Activated CD4-positive, CD25-positive, alpha-beta regulatory T cell treated with anti-CD3 and anti-CD28 coated beads, Interleukin-2, amount 50 U/mL, for 72 hours (primary cell): ENCODE measurements around the gene USP24.
"Not testable (repeated sequence)": the region's sequence is repeated elsewhere in the genome, so short reads cannot be mapped to it uniquely, and the experiment has no call there.

Experiments
- DNase-seq: peaks from one replicate; pipeline ENCODE4 v3.0.0; 2021

Gene USP24

GRCh38 chr1:55195521-55196233 lies 19.5 kb downstream of the USP24 start:
- no peak for DNase-seq

- DNase-seq = no peak
Measured at GRCh38 chr1:55194851-55195250, 20.3 kb downstream of the USP24 start.

GRCh38 chr1:55192093-55192492 lies 23.1 kb downstream of the USP24 start:
- no peak for DNase-seq

- not testable (repeated sequence) for DNase-seq
Measured at GRCh38 chr1:55191219-55191952, 23.8 kb downstream of the USP24 start.

- DNase-seq = no peak
Measured at GRCh38 chr1:55190109-55190508, 25.1 kb downstream of the USP24 start.

- DNase-seq = no peak
Measured at GRCh38 chr1:55188909-55189308, 26.3 kb downstream of the USP24 start.

- DNase-seq = no peak
Measured at GRCh38 chr1:55185832-55186231, 29.3 kb downstream of the USP24 start.

- no peak for DNase-seq
Measured at GRCh38 chr1:55184859-55185258, 30.3 kb downstream of the USP24 start.

- DNase-seq = no peak
Measured at GRCh38 chr1:55181666-55182065, 33.5 kb downstream of the USP24 start.

- no peak for DNase-seq
Measured at GRCh38 chr1:55180075-55180670, 35.0 kb downstream of the USP24 start.

- no peak for DNase-seq
Measured at GRCh38 chr1:55179177-55179835, 35.9 kb downstream of the USP24 start.

GRCh38 chr1:55172687-55173086 lies 42.5 kb downstream of the USP24 start:
- no peak for DNase-seq

GRCh38 chr1:55172272-55172671 lies 42.9 kb downstream of the USP24 start:
- no peak for DNase-seq

- no peak for DNase-seq
Measured at GRCh38 chr1:55171694-55172093, 43.5 kb downstream of the USP24 start.

GRCh38 chr1:55170426-55170825 lies 44.7 kb downstream of the USP24 start:
- DNase-seq = no peak

- DNase-seq = no peak
Measured at GRCh38 chr1:55169126-55169525, 46.0 kb downstream of the USP24 start.

GRCh38 chr1:55168353-55168752 lies 46.8 kb downstream of the USP24 start:
- no peak for DNase-seq

GRCh38 chr1:55167224-55167871 lies 47.8 kb downstream of the USP24 start:
- DNase-seq = no peak

- no peak for DNase-seq
Measured at GRCh38 chr1:55164906-55165305, 50.3 kb downstream of the USP24 start.

- DNase-seq = no peak
Measured at GRCh38 chr1:55159571-55159970, 55.6 kb downstream of the USP24 start.

- DNase-seq = no peak
Measured at GRCh38 chr1:55156608-55157007, 58.6 kb downstream of the USP24 start.

GRCh38 chr1:55156093-55156492 lies 59.1 kb downstream of the USP24 start:
- no peak for DNase-seq

GRCh38 chr1:55155522-55155921 lies 59.6 kb downstream of the USP24 start:
- no peak for DNase-seq
